GM12878 (cell line): ENCODE data around the gene LYPD4. TPM values are rescaled to one million over a fixed set of nuclear protein-coding genes. Genes with fewer than 3 reads are reported as not detected.

ENCODE experiments used
- BRCA1 ChIP-seq: IDR thresholded peaks from 2 replicates; pipeline ENCODE4 v1.6.1; 2011; ENCODE audit warnings: low read depth, low read length, improper control_type of control experiment
- DPF2 ChIP-seq: fragments of 450-650 bp; IDR thresholded peaks from 2 replicates; pipeline ENCODE4 v1.6.1; 2017; ENCODE audit warnings: mild to moderate bottlenecking
- E2F8 ChIP-seq: fragments of 450-650 bp; IDR thresholded peaks from 2 replicates; pipeline ENCODE4 v1.6.1; 2018; ENCODE audit warnings: mild to moderate bottlenecking, low read depth, moderate library complexity; ENCODE audit not compliant: partially characterized antibody
- EED ChIP-seq: sonication (generic); IDR thresholded peaks from 2 replicates; pipeline ENCODE4 v1.6.1; 2016; ENCODE audit warnings: antibody characterized with exemption, low read depth
- EP300 ChIP-seq, 2 experiments: fragments of 150-350 bp in 1 of 2; IDR thresholded peaks; 2 replicates each; pipeline ENCODE4 v1.6.1; 2011 to 2012; ENCODE audit warnings: low read depth in 2 of 2, low read length in 2 of 2, borderline replicate concordance in 1 of 2, improper control_type of control experiment in 1 of 2, inconsistent platforms in 1 of 2; ENCODE audit not compliant: control insufficient read depth in 1 of 2
- EZH2 ChIP-seq: IDR thresholded peaks from 2 replicates; pipeline ENCODE4 v1.6.1; 2012; ENCODE audit warnings: low read depth, mild to moderate bottlenecking, control low read depth, inconsistent platforms, low read length, borderline replicate concordance; ENCODE audit not compliant: control insufficient read depth
- JUND ChIP-seq: IDR thresholded peaks from 2 replicates; pipeline ENCODE4 v1.6.1; 2012; ENCODE audit warnings: low read depth, mild to moderate bottlenecking, low read length, improper control_type of control experiment, moderate library complexity
- NR2F1 ChIP-seq: fragments of 450-650 bp; conservative IDR thresholded peaks from 2 replicates; pipeline ENCODE4 v1.6.1; 2017; ENCODE audit warnings: mild to moderate bottlenecking
- PAX5 ChIP-seq: IDR thresholded peaks from 2 replicates; pipeline ENCODE4 v1.6.1; 2011; ENCODE audit warnings: low read depth, low read length, borderline replicate concordance
- PAX8 ChIP-seq: fragments of 450-650 bp; IDR thresholded peaks from 2 replicates; pipeline ENCODE4 v1.6.1; 2017; ENCODE audit warnings: mild to moderate bottlenecking, moderate library complexity
- PRDM15 ChIP-seq: fragments of 450-650 bp; formaldehyde crosslinking; IDR thresholded peaks from 2 replicates; pipeline ENCODE4 v1.4.0; 2020; ENCODE audit warnings: mild to moderate bottlenecking, moderate library complexity
- RELA ChIP-seq: fragments of 450-650 bp; IDR thresholded peaks from 2 replicates; pipeline ENCODE4 v1.8.0; 2014; ENCODE audit warnings: borderline replicate concordance; ENCODE audit not compliant: partially characterized antibody
- REST ChIP-seq: IDR thresholded peaks from 2 replicates; pipeline ENCODE4 v1.6.1; 2012; ENCODE audit warnings: mild to moderate bottlenecking, low read depth, low read length
- SMAD5 ChIP-seq: IDR thresholded peaks from 2 replicates; pipeline ENCODE4 v1.6.1; 2016; ENCODE audit warnings: antibody characterized with exemption, low read depth
- SMARCA5 ChIP-seq: fragments of 450-650 bp; IDR thresholded peaks from 2 replicates; pipeline ENCODE4 v1.6.1; 2017; ENCODE audit warnings: mild to moderate bottlenecking
- SP1 ChIP-seq: IDR thresholded peaks from one replicate; pipeline ENCODE4 v1.6.1; 2011; ENCODE audit warnings: low read depth, low read length
- SPI1 ChIP-seq: IDR thresholded peaks from 2 replicates; pipeline ENCODE4 v1.6.1; 2011; ENCODE audit warnings: low read depth, mild to moderate bottlenecking, low read length, moderate library complexity, borderline replicate concordance; ENCODE audit not compliant: insufficient read depth
- WRNIP1 ChIP-seq: IDR thresholded peaks from 2 replicates; pipeline ENCODE4 v1.6.1; 2011; ENCODE audit warnings: low read depth, low read length, improper control_type of control experiment, borderline replicate concordance
- YBX1 ChIP-seq: fragments of 450-650 bp; IDR thresholded peaks from 2 replicates; pipeline ENCODE4 v1.6.1; 2016; ENCODE audit warnings: antibody characterized with exemption
- polyA plus RNA-seq, 11 experiments: library from polyadenylated mRNA; depleted of rRNA in 4 of 11; unstranded in 6 of 11; stranded (reverse) in 5 of 11; fragments of >200 nt; fragmentation: Nextera tagmentation in 4 of 11; fragmentation: Illumina TruSeq in 1 of 11; extraction: Ambion mirVana in 4 of 11; extraction: Trizol in 1 of 11; gene quantifications; 1 replicate in 1 of 11; 2 replicates in 10 of 11; pipeline versions ENCODE4 v1.2.1 to v1.2.3, GENCODE V29; 2011 to 2016; ENCODE audit warnings: inconsistent platforms in 2 of 11, missing spikeins in 2 of 11, low read depth in 1 of 11
- total RNA-seq, 4 experiments: library from RNA; depleted of rRNA in 3 of 4; stranded (reverse); fragments of >200 nt in 3 of 4; fragmentation: Illumina TruSeq in 1 of 4; extraction: Trizol in 1 of 4; gene quantifications; 2 replicates each; pipeline versions ENCODE4 v1.2.1 to v1.2.3, GENCODE V29; 2013 to 2021

Gene LYPD4
- total and polyA plus RNA-seq, 10 of the 15 experiments (the other 5 are each of a cell fraction or from before 2014, with no cell fraction given) = not detected

GRCh38 chr19:41876847-41877832 lies 32.7 kb upstream of the LYPD4 start, which contains the start of gene CD79A (continued):
- TF ChIP-seq E2F8 (no peak), EED (peak; percentile 95), DPF2 (peak; percentile 88), EP300 (IDR thresholded peaks at IDR 0.05; ENCODE audit: borderline replicate concordance in 1 of 2, control insufficient read depth in 1 of 2, low read depth in 2 of 2, low read length in 2 of 2) (peak; percentile 70 to 86; a peak in 3 of 4 replicates), SP1 (peak; percentile 73), SPI1 (no peak), BRCA1 (no peak), REST (no peak), YBX1 (no peak), NR2F1 (peak; percentile 87), PRDM15 (CRISPR knock-in tag) (no peak; the same call in 1 of the 2 replicates), PAX5 (peak; percentile 95), PAX8 (no peak), SMAD5 (no peak), SMARCA5 (peak; percentile 51; the same call in 1 of the 2 replicates), RELA (no peak), JUND (peak; percentile 16; the same call in 1 of the 2 replicates), EZH2 (no peak), WRNIP1 (0 out of 2 replicates have a peak, but pooled peaks have one; percentile 35)
